ENCODE data around the gene DLX2.

DNA sequence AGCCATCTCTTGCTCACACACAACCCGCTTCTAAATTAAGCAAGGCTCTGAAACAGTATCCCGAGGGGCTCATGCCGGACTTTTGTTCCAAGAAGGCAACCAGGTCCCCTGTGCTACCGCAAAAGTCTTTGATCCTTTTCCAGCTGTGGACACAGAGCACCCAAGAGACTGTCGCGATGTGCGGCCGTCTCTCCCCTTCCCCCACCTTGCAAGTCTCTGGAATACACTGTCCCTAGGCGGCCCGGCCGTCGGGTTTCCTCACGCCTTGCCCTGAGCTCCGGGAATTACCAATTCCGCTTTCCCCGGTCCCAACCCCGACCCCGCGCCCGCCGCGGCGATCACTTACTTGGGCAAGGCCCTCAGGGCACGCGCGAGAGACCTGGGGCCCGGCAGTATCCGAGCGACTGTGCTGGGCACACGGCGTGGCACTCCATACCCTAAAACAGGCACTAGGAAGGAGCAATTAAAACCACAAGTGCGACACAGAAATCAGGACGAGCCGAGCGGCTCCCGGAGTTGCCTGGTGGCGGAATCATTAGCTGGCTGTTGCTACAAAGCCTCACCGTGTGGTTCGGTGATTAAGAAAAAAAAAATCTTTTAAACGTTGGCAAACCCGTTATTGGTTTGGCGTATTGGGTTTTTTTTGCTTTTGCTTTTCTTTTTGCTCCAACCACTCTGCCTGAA, 19.6 kb downstream of the DLX2 start:
- no peak for TF ChIP-seq NBN (IDR thresholded peaks at IDR 0.05)
- TF ChIP-seq, protein P1, sequence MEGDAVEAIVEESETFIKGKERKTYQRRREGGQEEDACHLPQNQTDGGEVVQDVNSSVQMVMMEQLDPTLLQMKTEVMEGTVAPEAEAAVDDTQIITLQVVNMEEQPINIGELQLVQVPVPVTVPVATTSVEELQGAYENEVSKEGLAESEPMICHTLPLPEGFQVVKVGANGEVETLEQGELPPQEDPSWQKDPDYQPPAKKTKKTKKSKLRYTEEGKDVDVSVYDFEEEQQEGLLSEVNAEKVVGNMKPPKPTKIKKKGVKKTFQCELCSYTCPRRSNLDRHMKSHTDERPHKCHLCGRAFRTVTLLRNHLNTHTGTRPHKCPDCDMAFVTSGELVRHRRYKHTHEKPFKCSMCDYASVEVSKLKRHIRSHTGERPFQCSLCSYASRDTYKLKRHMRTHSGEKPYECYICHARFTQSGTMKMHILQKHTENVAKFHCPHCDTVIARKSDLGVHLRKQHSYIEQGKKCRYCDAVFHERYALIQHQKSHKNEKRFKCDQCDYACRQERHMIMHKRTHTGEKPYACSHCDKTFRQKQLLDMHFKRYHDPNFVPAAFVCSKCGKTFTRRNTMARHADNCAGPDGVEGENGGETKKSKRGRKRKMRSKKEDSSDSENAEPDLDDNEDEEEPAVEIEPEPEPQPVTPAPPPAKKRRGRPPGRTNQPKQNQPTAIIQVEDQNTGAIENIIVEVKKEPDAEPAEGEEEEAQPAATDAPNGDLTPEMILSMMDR (IDR thresholded peaks at IDR 0.05 in 2 of 3, conservative IDR thresholded peaks at IDR 0.05 in 1 of 3; ENCODE audit: control insufficient read depth in 2 of 3, extremely low read depth in 1 of 3, insufficient read depth in 1 of 3, low read depth in 3 of 3, low read length in 3 of 3): no peak
- TF ChIP-seq RAD21 (IDR thresholded peaks at IDR 0.05; ENCODE audit: insufficient read depth, low read depth, low read length): no peak
- TF ChIP-seq, protein P2, sequence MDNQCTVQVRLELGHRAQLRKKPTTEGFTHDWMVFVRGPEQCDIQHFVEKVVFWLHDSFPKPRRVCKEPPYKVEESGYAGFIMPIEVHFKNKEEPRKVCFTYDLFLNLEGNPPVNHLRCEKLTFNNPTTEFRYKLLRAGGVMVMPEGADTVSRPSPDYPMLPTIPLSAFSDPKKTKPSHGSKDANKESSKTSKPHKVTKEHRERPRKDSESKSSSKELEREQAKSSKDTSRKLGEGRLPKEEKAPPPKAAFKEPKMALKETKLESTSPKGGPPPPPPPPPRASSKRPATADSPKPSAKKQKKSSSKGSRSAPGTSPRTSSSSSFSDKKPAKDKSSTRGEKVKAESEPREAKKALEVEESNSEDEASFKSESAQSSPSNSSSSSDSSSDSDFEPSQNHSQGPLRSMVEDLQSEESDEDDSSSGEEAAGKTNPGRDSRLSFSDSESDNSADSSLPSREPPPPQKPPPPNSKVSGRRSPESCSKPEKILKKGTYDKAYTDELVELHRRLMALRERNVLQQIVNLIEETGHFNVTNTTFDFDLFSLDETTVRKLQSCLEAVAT (IDR thresholded peaks at IDR 0.05): no peak
- peak; percentile 15; the same call in 1 of the 2 replicates for TF ChIP-seq EZH2 (IDR thresholded peaks at IDR 0.05; ENCODE audit: borderline replicate concordance, control insufficient read depth, low read depth, low read length)
- TF ChIP-seq CHD4 (IDR thresholded peaks at IDR 0.05): no peak
- TF ChIP-seq KDM1A (IDR thresholded peaks at IDR 0.05; ENCODE audit: borderline replicate concordance): no peak
- TF ChIP-seq POLR2A (IDR thresholded peaks at IDR 0.05; ENCODE audit: low read depth, low read length): no peak
- no peak for TF ChIP-seq SMARCA5 (IDR thresholded peaks at IDR 0.05)
- no peak for TF ChIP-seq EP300 (IDR thresholded peaks at IDR 0.05; ENCODE audit: borderline replicate concordance in 1 of 2, control insufficient read depth in 1 of 2, low read depth in 2 of 2, low read length in 2 of 2)
- no peak for TF ChIP-seq ZNF24 (IDR thresholded peaks at IDR 0.05)
- TF ChIP-seq, protein P3, sequence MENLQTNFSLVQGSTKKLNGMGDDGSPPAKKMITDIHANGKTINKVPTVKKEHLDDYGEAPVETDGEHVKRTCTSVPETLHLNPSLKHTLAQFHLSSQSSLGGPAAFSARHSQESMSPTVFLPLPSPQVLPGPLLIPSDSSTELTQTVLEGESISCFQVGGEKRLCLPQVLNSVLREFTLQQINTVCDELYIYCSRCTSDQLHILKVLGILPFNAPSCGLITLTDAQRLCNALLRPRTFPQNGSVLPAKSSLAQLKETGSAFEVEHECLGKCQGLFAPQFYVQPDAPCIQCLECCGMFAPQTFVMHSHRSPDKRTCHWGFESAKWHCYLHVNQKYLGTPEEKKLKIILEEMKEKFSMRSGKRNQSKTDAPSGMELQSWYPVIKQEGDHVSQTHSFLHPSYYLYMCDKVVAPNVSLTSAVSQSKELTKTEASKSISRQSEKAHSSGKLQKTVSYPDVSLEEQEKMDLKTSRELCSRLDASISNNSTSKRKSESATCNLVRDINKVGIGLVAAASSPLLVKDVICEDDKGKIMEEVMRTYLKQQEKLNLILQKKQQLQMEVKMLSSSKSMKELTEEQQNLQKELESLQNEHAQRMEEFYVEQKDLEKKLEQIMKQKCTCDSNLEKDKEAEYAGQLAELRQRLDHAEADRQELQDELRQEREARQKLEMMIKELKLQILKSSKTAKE (IDR thresholded peaks at IDR 0.05; ENCODE audit: low read depth, poor library complexity, severe bottlenecking): no peak
- peak; percentile 80 for TF ChIP-seq SUZ12 (IDR thresholded peaks at IDR 0.05; ENCODE audit: unreplicated experiment)
